Fibroblast of pulmonary artery (primary cell): ENCODE data around the gene EXOC6.

ENCODE experiments used
- DNase-seq: peaks from one replicate; pipeline ENCODE4 v3.0.0-alpha.2; 2010; ENCODE audit warnings: low read depth
- H3K4me3 ChIP-seq: replicated peaks from 2 replicates; pipeline ENCODE4 v1.5.1; 2011; ENCODE audit warnings: low read depth, mild to moderate bottlenecking, control low read depth, low read length, moderate library complexity
- TF ChIP-seq, protein P1 (sequence below): IDR thresholded peaks from 2 replicates; pipeline ENCODE4 v1.5.1; 2011; ENCODE audit warnings: mild to moderate bottlenecking, control low read depth, low read length, inconsistent platforms; ENCODE audit errors: missing control alignments

EXOC6 gene

DNA sequence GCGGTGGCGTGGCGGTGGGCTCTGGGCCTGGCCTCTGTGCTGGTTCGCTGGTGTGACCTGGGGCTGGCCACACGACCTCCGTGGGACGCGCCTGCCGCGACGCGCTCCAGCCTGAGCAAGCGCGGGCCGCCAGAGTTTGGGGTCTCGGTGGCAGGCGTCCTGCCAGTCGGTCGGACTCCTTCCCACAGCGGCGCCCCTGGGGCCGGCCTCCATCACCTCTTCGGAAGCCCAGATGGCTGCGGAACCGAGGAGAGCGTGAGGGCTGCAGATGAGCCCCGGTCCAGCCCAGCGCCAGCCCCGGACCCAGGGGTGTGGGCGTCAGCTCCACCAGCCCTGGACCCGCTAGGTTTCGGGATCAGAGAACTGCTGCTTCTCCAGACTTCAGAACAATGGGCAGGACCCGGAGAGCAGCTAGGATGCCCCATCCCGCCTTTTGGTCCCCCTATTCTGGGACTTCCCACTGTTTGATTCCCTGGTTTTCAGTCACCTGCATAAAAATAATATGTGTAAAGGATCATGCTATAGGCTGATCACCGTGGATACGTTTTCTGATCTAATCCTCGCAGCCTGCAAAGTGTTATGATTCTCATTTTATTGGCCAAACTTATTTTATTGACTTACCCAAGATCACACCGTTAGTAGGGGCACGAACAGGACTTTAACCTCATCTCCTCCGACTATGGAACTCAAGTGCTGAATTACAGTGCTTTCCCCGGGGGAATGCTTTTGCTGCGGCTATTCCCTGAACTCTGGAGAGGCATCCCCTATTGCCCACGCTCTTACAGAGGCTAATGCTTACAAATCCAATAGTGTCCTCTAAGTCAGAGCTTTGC lies 215.0 kb downstream of the EXOC6 start:
- TF ChIP-seq, protein P1, sequence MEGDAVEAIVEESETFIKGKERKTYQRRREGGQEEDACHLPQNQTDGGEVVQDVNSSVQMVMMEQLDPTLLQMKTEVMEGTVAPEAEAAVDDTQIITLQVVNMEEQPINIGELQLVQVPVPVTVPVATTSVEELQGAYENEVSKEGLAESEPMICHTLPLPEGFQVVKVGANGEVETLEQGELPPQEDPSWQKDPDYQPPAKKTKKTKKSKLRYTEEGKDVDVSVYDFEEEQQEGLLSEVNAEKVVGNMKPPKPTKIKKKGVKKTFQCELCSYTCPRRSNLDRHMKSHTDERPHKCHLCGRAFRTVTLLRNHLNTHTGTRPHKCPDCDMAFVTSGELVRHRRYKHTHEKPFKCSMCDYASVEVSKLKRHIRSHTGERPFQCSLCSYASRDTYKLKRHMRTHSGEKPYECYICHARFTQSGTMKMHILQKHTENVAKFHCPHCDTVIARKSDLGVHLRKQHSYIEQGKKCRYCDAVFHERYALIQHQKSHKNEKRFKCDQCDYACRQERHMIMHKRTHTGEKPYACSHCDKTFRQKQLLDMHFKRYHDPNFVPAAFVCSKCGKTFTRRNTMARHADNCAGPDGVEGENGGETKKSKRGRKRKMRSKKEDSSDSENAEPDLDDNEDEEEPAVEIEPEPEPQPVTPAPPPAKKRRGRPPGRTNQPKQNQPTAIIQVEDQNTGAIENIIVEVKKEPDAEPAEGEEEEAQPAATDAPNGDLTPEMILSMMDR: no peak
- no peak for DNase-seq
- H3K4me3 ChIP-seq: peak overlapping the region; percentile 5

DNA sequence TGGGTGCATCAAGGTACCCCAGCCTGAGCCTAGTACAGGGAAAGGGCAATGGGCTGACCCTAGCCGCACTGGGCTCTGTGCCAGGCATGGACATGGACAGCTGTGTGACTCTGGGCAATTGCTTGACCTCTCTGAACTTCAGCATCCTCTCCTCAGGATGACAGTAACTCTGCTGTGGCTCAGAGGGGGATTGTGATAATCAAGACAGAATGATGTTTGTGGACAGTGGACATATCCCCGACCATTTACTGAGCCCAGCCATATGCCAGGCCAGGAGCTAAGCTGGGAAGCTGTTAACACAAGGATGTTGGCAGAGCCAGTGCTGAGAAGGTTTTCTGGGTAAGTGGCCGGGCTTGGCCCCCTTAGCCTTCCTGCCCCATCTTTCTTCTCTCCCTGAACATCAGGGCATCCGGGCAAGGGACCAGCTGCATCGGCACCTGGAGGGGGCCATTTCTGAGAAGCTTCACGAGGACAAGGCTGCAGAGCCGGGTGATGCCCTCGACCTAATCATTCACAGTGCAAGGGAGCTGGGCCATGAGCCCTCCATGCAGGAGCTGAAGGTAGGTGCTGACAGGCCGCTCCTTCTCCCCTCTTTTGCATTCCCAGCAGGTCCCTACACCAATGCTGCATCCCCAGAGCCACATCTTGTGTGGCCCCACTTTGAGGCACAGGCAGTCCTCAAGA lies 215.8 kb downstream of the EXOC6 start:
- no peak overlapping the region for H3K4me3 ChIP-seq
- DNase-seq: no peak

DNA sequence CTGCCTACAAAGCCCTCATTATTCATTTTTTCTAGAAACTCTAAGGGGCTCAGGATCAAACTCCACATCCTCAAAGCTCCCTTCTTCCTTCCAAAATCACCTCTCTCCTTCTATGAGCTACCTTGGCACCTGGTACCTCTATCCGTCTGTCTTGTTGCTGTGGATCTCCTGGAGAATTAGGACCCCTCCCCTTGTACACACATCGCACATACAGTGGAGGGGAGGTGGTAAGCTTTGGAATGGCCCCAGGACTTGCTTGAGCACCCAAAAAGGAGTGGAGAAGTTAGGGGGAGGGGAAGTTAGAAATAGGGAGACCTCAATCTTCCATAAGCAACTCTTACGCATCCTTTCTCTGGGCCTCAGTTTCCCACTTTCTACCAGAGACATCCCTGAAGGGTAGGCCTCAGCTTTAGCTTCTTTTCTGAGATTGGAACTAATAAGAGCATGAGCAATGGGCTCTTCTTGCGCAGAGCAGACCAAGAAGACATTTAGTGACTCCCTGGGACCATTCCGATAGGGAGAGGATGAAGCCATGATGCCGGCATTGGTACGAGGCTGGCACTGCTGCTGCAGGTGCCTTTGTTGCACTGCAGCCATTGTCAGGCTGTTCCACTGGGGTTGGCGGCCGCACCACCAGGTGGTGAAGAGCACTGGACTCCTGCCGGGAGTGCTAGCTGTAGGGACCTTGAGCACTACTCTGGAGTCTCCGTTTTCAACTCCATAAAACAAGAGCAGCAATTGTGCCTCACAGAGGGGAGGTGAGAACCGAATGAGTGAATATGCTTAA lies 216.7 kb downstream of the EXOC6 start:
- no peak for DNase-seq
- no peak overlapping the region for H3K4me3 ChIP-seq
- TF ChIP-seq, protein P1: no peak

More for the DNA sequence above, 215.8 kb downstream of the EXOC6 start:
- TF ChIP-seq, protein P1: no peak

DNA sequence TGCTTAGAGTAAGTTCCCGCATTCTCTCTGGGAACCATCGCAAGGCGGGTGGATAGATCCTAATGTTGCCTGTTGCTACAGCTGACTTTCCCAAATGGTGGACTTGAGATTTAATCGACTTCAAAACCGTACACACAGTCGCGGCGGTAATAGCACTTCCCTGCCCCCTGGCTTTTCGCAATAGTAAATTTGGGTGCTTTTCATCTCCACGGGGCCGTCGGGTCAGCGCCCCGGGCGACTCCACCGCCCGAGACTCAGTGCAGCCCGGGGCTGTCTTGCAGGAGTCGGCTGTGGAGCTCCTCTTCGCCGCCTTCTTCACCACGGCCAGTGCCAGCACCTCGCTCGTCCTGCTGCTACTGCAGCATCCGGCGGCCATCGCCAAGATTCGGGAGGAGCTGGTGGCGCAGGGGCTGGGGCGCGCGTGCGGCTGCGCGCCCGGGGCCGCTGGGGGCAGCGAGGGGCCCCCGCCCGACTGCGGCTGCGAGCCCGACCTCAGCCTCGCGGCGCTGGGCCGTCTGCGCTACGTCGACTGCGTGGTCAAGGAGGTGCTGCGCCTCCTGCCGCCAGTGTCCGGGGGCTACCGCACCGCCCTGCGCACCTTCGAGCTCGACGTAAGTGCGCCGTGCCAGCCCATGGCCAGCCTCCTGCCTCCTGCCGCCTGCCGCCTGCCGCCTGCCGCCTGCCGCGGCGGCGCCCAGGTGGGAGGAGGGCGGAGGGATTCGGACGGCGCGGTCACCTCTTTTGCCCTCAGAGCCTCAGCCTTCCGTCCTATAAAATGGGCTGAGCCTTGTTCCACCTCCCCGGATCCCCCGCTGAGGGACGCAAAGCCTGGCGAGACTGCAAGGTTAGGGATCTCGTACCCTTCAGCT lies 217.6 kb downstream of the EXOC6 start:
- no peak overlapping the region for H3K4me3 ChIP-seq
- TF ChIP-seq, protein P1: no peak
- no peak for DNase-seq

DNA sequence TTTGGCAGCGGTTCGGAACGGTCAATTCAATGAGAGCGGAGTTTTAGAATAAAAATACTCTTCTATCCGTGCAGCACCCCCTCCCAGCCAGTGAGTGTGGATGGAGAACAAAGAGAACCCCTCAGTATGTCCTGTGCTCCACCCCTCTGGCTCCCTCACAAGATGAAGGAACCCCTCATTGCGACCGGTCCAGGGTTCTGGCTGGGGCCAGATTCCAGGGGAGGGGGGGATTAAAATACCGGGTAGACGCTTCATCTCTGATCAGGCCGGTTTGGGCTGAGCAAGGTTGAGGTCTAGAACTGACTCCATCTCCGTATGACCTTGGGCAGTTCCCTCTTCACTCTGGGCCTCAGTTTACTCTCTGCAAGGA lies 218.2 kb downstream of the EXOC6 start:
- TF ChIP-seq, protein P1: no peak
- DNase-seq: no peak
- H3K4me3 ChIP-seq: no peak overlapping the region
